MM.1S (cell line): ENCODE results near the gene ULBP1.
"Not testable (repeated sequence)": the region's sequence is repeated elsewhere in the genome, so short reads cannot be mapped to it uniquely, and the experiment has no call there.

Experiments
- EZH2 ChIP-seq: fragments of 300-600 bp; sonication (generic); optimal IDR thresholded peaks from 2 replicates; pipeline ENCODE3; 2017; ENCODE audit warnings: low read depth, mild to moderate bottlenecking, antibody characterized with exemption, low read length, mixed read lengths
- TF ChIP-seq, protein P1 (sequence below): fragments of 300-600 bp; sonication (generic); IDR thresholded peaks from 2 replicates; pipeline ENCODE4 v1.5.1; 2016; ENCODE audit warnings: antibody characterized with exemption, low read length, mixed read lengths

DNA sequence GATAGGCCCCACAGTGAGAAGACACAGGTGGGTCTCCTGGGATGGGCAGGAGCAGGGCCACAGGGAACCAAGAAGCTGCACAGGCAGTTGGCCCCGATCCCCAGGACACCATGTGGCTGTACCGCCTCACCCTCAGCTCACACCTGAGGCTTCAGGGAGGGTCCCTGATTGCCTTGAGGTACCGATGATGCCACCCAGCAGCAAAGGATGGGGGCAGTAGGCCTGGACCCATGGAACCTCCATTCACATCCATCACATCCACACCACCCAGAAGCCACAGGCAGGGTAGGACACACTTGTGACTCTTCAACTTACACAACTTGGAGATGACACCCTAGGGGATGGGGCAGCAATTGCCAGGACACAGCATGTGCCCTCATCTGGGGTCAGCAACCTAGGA is 39.9 kb downstream of the ULBP1 start:
- TF ChIP-seq, protein P1, sequence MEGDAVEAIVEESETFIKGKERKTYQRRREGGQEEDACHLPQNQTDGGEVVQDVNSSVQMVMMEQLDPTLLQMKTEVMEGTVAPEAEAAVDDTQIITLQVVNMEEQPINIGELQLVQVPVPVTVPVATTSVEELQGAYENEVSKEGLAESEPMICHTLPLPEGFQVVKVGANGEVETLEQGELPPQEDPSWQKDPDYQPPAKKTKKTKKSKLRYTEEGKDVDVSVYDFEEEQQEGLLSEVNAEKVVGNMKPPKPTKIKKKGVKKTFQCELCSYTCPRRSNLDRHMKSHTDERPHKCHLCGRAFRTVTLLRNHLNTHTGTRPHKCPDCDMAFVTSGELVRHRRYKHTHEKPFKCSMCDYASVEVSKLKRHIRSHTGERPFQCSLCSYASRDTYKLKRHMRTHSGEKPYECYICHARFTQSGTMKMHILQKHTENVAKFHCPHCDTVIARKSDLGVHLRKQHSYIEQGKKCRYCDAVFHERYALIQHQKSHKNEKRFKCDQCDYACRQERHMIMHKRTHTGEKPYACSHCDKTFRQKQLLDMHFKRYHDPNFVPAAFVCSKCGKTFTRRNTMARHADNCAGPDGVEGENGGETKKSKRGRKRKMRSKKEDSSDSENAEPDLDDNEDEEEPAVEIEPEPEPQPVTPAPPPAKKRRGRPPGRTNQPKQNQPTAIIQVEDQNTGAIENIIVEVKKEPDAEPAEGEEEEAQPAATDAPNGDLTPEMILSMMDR = not testable (repeated sequence)
- TF ChIP-seq EZH2 = not testable (repeated sequence)
